Gastroesophageal sphincter (tissue), 4 donors: ENCODE measurements around the gene VAX1. TPM values are rescaled to one million over a fixed set of nuclear protein-coding genes. Genes with fewer than 3 reads are reported as not detected.
A peak's percentile ranks its signal among the peaks of the same experiment; 100 is the strongest.

Source experiments
- ATAC-seq: fragments of 150-250 bp; one replicate; pipeline ENCODE4 v1.9.1; 2016; ENCODE audit warnings: mild to moderate bottlenecking, moderate library complexity
- H3K27ac ChIP-seq, 4 donors: fragments of 200-600 bp; sonication (generic) in 3 of 4; 1 replicate in 3 of 4; 2 replicates in 1 of 4; pipeline ENCODE4 v1.5.1; 2016 to 2019
- H3K27me3 ChIP-seq: fragments of 200-600 bp; sonication (generic); one replicate; pipeline ENCODE4 v1.5.1; 2019
- H3K36me3 ChIP-seq, 2 donors: fragments of 200-600 bp; sonication (generic); one replicate each; pipeline ENCODE4 v1.5.1; 2019; ENCODE audit warnings: control low read depth in 1 of 2
- H3K4me1 ChIP-seq, 3 donors: fragments of 200-600 bp; sonication (generic); 1 replicate in 2 of 3; 2 replicates in 1 of 3; pipeline ENCODE4 v1.5.1; 2016 to 2019; ENCODE audit warnings: control low read depth in 2 of 3
- H3K4me3 ChIP-seq, 2 donors: fragments of 200-600 bp; sonication (generic); one replicate each; pipeline ENCODE4 v1.5.1; 2019; ENCODE audit warnings: mild to moderate bottlenecking in 1 of 2, moderate library complexity in 1 of 2
- H3K9me3 ChIP-seq, 3 donors: fragments of 200-600 bp; sonication (generic); one replicate each; pipeline ENCODE4 v1.5.1; 2017 to 2019; ENCODE audit warnings: control low read depth in 2 of 3
- EP300 ChIP-seq: sonication (generic); formaldehyde crosslinking; IDR thresholded peaks from one replicate; pipeline ENCODE4 v1.6.1; 2017; ENCODE audit warnings: antibody characterized with exemption, mild to moderate bottlenecking
- POLR2A ChIP-seq, 2 donors: fragments of 450-650 bp; IDR thresholded peaks; one replicate each; pipeline ENCODE4 v1.6.1; 2017; ENCODE audit warnings: antibody characterized with exemption in 2 of 2, mild to moderate bottlenecking in 2 of 2, moderate library complexity in 1 of 2
- POLR2AphosphoS5 ChIP-seq: sonication (generic); formaldehyde crosslinking; IDR thresholded peaks from one replicate; pipeline ENCODE4 v1.6.1; 2017; ENCODE audit warnings: antibody characterized with exemption
- WGBS, 2 donors: methylation state at CpG; one replicate each; pipeline ENCODE4 v1.1.5; 2018; ENCODE audit warnings: low coverage in 1 of 2; 5-methylcytosine and 5-hydroxymethylcytosine counted together
- total RNA-seq, 4 donors: library from RNA; depleted of rRNA; stranded (reverse); fragments of >200 nt; gene quantifications; one replicate each; pipeline ENCODE4 v1.1.0, GENCODE V29; 2016
- TF ChIP-seq, protein P1 (sequence below), 4 experiments: fragments of 200-600 bp in 2 of 4; fragments of 450-650 bp in 2 of 4; sonication (generic) in 1 of 4; IDR thresholded peaks; one replicate each; pipeline ENCODE4 v1.5.1; 2017 to 2019; ENCODE audit warnings: antibody characterized with exemption in 4 of 4, mild to moderate bottlenecking in 2 of 4, moderate library complexity in 2 of 4

VAX1 gene
- total RNA-seq, 4 donors from 2014 or later, result not detected

DNA sequence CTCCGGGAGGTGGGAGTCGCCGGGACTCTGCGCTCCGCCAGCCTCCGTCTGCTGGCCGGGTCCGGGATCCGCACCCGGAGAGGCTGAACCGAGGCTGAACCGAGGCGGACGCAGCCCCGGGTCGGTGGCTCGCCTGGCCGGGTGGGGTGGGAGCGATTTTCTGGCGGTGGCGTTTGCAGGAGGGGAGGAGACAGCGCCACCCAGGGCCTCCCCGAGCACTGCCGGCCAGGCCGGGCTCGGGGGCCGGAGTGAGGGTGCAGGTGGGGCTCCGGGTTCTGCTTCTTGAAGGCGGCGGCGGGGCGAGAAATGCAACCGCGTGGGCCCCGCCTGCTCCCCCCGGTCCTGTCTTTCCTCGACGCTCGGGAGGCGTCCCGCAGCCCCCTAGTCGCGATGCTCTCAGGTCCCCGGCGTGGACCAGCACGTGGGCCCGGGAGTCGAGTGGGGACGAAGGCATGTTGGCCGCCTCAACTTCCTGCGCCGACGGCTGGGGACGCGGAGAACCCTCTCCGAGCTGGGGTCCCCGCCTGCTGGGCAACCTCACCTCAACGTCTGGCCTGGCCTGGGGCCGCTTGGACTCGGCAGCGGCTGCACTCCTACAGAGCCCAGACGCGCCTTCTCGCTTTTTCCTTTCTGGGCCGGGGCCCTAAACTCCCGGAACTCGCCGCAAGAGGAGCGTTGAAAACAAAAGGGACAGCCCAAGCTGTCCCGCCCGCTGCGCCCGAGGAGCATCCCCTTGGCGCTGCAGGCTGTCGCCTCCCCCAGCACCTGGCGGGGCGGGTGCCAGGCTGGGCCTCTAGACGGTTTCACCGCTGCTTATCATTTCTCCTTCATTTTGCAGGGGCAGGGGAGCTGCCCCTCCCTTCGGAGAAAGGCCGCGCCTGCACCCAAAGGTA, 25.2 kb upstream of the VAX1 start:
- ATAC-seq, result no peak
- Histone ChIP-seq H3K4me3 (peak overlapping the region in 1 of 2 donors; percentile 26), H3K4me1 (peaks cover 0 to 57% (median 32%) of the 10 kb centered on the region in 3 donors), H3K27me3 (peaks cover 100% of the 10 kb centered on the region), H3K9me3 (no peaks in the 10 kb centered on the region), H3K36me3 (no peaks in the 10 kb centered on the region), H3K27ac (no peak overlapping the region)
- 3% methylated on average over 11 of the region's 82 CpGs; no CpG with 5 or more reads in 1 of the 2 donors for WGBS, 2 donors
- TF ChIP-seq, protein P1, sequence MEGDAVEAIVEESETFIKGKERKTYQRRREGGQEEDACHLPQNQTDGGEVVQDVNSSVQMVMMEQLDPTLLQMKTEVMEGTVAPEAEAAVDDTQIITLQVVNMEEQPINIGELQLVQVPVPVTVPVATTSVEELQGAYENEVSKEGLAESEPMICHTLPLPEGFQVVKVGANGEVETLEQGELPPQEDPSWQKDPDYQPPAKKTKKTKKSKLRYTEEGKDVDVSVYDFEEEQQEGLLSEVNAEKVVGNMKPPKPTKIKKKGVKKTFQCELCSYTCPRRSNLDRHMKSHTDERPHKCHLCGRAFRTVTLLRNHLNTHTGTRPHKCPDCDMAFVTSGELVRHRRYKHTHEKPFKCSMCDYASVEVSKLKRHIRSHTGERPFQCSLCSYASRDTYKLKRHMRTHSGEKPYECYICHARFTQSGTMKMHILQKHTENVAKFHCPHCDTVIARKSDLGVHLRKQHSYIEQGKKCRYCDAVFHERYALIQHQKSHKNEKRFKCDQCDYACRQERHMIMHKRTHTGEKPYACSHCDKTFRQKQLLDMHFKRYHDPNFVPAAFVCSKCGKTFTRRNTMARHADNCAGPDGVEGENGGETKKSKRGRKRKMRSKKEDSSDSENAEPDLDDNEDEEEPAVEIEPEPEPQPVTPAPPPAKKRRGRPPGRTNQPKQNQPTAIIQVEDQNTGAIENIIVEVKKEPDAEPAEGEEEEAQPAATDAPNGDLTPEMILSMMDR (IDR thresholded peaks at IDR 0.05), result no peak
- TF ChIP-seq EP300 (no peak), POLR2AphosphoS5 (no peak), POLR2A (IDR thresholded peaks at IDR 0.05) (no peak)

DNA sequence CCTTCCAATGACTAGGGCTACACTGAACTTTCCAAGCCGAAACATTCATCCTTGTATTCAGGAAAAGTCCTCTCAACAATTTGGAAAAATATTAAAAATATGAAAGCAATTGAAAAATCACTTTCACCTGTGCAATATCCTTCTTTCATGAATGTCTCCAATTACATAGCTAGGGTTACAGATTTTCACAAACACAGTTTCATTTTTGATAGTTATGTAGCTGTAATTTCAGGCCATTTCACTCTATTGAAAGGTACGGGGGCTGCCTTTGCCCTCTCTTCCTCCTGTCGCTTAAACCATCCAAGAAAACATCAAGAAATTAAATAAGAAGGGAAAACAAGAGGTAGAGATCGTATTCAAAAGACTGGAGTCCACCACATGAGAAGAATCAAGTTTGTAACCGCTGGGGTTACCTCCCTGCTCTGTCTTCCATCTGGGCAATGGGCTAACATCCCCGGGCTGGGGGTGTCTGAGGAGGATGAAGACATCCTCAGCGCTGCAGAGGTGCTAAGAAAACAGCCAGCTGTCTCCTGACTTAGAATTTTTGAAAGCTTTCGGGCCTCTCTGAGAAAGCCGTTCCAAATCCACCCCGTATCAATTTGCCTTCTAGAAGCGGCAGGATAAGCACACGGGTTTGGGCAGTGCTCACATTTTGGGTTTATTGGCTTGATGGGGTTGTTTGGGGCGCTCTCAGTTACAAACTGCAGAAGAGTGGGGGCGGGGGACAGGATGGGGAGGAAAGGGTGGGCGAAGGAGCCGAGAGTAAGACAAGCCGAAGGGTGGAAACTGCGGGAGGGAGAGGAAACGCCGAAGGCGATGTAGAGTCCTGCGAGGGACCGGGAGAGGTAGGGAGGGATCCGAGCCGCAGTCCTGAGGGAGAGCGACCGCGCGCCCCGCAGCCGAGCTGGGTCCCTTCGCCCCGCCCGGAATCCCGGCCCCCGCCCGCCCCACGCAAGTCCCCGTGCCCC, 24.3 kb upstream of the VAX1 start:
- ATAC-seq, result no peak
- peak overlapping the region in 1 of 2 donors; percentile 26 for H3K4me3 ChIP-seq
- H3K27me3 ChIP-seq, result peaks cover 100% of the 10 kb centered on the region
- H3K36me3 ChIP-seq, result no peaks in the 10 kb centered on the region
- WGBS, 2 donors, result 6 to 21% methylated on average over 8 to 20 of the region's 39 CpGs
- TF ChIP-seq POLR2AphosphoS5, result no peak
- TF ChIP-seq, protein P1 (IDR thresholded peaks at IDR 0.05), result no peak
- TF ChIP-seq EP300, result no peak
- no peak for TF ChIP-seq POLR2A (IDR thresholded peaks at IDR 0.05)
- no peaks in the 10 kb centered on the region for H3K9me3 ChIP-seq
- no peak overlapping the region for H3K27ac ChIP-seq
- H3K4me1 ChIP-seq, result peaks cover 0 to 47% (median 27%) of the 10 kb centered on the region in 3 donors

GRCh38 chr10:117161386-117162033, 23.4 kb upstream of the VAX1 start:
- TF ChIP-seq, protein P1 (IDR thresholded peaks at IDR 0.05), result no peak
- no peak for TF ChIP-seq POLR2AphosphoS5
- TF ChIP-seq EP300, result no peak
- no peak for TF ChIP-seq POLR2A (IDR thresholded peaks at IDR 0.05)
- Histone ChIP-seq H3K27ac (no peak overlapping the region), H3K27me3 (peaks cover 100% of the 10 kb centered on the region), H3K9me3 (no peaks in the 10 kb centered on the region), H3K4me3 (no peak overlapping the region), H3K4me1 (peaks cover 0 to 40% (median 27%) of the 10 kb centered on the region in 3 donors), H3K36me3 (no peaks in the 10 kb centered on the region)
- WGBS, 2 donors, result 0 to 11% methylated on average over 4 to 6 of the region's 6 CpGs
- ATAC-seq, result no peak

- no peak overlapping the region for H3K4me3 ChIP-seq
- H3K4me1 ChIP-seq, result peaks cover 0 to 31% (median 23%) of the 10 kb centered on the region in 3 donors
- H3K27ac ChIP-seq, result no peak overlapping the region
- 0 to 8% methylated on average over 3 to 5 of the region's 5 CpGs for WGBS, 2 donors
- H3K36me3 ChIP-seq, result no peaks in the 10 kb centered on the region
- ATAC-seq, result no peak
- peaks cover 100% of the 10 kb centered on the region for H3K27me3 ChIP-seq
- TF ChIP-seq, protein P1 (IDR thresholded peaks at IDR 0.05), result no peak
- no peak for TF ChIP-seq POLR2AphosphoS5
- no peaks in the 10 kb centered on the region for H3K9me3 ChIP-seq
These were observed 22.5 kb upstream of the VAX1 start for GRCh38 chr10:117160567-117160966.
